HG03025 (cell line): ENCODE measurements around the gene ARHGAP21.

Experiments
- ATAC-seq: cut with Tn5 transposase; IDR thresholded peaks from one replicate; pipeline ENCODE4 v1.9.1; 2021; ENCODE audit warnings: mild to moderate bottlenecking, moderate library complexity; ENCODE audit not compliant: unreplicated experiment, low FRiP score

The ARHGAP21 gene

DNA sequence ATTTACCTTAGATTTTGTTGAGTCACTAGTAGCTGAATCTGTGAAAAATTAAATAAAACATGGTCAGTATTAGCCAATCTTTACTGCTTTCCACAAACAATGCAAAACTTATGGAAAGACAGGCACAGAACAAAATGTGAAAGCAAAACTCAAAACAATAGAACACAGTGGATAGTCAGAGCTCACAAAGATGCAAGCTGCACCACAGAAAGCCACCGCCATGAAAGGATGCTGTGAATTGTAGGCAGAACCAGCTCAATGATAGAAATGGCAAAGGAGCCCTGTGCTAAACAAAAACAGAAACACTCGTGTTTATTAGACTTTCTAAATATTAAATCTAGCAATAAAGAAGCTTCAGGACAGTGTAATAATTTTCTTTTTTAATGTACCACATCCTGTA lies 134.4 kb downstream of the ARHGAP21 start:
- ATAC-seq: no peak

DNA sequence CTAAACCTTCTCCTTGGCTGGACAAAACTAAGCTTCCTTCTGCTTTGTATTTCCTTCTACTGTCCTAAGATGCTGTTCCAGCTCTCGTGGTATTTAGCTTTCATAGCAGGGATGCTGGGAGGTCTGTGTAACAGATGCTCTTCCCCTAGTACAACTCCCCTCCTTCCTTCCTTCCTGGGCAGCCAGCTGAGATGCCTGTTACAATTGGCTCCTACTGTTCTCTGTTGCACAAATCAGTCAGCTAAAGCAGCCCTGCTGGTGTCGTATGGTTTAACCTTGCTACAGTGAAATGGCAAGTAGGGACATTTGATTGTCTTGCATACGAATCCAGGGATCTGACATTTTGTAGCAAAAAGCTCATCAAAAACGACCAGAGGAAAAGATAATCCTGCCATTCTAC lies 143.8 kb downstream of the ARHGAP21 start:
- no peak for ATAC-seq

DNA sequence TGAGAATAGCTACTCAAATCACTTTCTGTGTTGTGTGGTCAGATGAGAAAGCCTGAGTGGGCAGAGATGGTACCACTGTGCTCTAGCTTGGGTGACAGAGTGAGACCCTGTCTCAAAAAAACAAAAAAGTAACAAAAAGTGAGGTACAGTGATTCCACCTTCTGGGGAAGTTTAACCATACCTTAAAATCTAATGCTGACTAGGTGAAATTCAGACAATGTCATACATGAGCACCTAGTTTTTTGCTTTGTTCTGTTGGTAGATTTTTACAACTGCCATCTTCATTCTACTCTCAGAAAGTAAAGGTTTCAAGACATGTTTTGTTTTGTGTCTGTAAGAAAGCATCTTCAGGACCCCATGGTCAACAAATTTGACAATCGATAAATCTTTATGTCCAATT lies 144.2 kb downstream of the ARHGAP21 start:
- no peak for ATAC-seq

DNA sequence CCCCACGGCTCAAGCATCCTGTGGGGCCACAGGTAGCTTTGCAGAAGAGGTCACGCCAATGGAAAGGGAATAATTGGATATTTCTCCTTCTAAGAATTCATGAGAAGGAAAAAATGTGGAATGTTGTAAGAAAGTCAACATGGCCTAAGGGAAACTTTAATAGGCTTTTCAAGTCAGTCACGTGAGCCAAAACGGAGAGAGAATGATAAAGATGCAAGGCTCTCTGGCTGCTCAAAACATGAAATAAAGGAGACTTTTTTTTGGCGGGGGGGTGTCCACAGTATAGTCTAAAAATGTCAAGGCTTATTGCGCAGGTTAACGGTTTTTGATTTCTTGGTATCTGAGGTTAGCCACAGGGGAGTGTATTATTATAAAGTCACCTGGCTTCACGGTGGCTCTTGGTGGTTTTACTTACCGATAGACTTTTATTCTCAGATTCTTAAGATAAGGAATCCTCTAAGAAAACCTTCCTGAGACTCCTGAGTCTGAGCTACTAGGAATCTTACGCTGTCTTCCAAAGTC lies 148.1 kb downstream of the ARHGAP21 start:
- no peak for ATAC-seq

DNA sequence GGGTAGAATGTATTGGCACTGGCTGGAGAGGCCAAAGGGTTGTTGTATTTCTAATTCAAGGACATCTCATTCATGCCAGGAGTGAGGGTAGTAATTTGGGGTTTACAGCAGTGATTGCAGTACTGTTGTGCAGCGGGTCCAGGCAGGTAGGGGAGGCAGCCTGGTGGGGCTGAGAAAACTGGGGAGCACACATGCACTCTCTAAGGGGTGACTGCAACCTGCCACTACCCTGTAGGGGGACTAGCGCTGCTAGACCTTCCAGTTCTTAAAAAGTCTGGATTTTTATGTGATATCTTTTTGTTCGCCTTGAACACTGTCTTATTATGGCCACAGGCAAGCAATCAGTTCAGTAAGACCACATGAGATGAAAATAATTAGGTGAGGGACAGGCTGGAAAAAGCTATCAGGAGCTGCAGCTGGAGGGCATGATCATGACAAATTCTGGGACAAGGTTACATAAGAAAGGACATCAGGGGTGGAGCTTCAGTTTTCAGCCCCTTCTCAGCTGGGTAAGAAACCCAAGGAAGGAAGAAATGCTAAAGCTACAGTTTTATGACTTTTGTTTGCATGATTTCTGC lies 149.0 kb downstream of the ARHGAP21 start:
- ATAC-seq: no peak

DNA sequence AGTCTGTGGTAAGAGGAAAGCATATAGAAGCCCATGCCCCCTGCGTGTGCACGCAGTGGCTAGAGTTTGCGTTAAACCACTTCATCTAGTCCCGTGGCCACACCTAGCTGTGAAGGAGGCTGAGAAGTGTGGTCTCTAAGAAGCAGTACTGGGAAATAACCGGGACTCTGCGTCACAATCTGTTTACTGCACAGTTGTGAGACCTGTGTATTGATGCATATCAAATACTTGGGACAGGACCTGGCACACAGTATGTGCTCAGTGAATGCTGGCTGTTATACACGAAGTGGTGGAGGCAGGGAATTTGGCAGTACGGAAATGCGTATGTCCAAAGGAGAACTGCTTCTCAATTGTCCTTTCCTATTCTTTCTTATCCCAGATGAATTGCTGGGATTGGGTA lies 149.5 kb downstream of the ARHGAP21 start:
- ATAC-seq: no peak

DNA sequence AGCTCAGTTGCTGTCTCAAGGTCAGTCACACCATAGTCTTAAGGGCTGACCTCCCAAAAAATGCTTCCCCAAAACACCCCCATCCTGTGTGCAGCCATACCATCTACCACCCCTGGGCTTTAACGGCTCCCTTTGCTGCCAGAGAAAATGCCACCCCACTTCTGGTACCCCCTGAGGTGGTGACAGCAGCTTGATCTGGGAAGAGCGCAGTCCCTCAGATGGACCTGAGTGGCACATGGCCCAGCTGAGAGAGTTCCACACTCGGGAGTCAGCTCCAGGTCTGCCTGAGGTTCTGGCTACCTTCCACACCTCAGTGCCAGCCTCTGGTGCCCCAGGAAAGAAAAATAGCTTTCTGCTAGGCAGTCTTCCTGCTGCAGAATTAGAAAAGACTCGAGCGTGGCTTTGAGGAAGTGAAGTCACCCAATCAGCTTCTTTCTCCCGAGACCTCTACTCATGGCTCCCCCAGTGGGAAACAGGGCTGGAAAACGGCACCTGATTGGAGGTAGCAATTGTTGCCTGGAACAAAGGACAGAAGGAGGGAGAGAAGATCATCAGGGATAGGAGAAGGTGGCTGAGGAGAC lies 151.7 kb downstream of the ARHGAP21 start:
- ATAC-seq: no peak

DNA sequence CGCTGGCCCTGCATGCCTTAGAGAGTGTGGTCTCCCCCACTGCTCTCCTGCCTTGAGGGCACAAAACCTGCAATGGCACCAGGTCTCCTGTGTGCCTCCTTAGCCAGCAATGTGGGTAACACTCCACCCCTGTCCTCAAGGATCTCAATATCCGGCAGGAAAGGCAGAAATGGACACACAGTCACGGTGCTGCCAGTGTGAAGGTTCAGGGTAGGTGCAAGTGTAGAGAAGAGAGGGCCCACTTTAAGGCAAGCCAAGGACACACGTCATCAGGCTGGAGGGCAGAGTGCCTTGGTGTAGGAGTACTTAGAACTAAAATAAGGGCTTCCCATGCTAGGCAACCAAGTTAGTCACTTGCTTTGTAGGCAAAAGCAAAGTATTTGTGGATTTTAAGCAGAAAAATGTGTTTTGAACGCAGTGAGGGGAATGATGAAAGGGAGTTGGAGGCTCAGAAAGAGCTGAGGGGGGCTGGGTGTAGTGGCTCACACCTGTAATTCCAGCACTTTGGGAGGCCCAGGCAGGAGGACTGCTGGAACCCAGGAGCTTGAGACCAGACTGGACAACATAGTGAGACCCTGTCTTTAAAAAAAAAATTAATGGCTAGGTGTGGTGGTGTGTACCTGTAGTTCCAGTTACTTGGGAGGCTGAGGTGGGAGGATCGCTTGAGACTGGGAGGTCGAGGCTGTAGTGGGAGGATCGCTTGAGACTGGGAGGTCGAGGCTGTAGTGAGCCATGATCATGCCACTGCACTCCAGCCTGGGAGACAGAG lies 152.8 kb downstream of the ARHGAP21 start:
- no peak for ATAC-seq

DNA sequence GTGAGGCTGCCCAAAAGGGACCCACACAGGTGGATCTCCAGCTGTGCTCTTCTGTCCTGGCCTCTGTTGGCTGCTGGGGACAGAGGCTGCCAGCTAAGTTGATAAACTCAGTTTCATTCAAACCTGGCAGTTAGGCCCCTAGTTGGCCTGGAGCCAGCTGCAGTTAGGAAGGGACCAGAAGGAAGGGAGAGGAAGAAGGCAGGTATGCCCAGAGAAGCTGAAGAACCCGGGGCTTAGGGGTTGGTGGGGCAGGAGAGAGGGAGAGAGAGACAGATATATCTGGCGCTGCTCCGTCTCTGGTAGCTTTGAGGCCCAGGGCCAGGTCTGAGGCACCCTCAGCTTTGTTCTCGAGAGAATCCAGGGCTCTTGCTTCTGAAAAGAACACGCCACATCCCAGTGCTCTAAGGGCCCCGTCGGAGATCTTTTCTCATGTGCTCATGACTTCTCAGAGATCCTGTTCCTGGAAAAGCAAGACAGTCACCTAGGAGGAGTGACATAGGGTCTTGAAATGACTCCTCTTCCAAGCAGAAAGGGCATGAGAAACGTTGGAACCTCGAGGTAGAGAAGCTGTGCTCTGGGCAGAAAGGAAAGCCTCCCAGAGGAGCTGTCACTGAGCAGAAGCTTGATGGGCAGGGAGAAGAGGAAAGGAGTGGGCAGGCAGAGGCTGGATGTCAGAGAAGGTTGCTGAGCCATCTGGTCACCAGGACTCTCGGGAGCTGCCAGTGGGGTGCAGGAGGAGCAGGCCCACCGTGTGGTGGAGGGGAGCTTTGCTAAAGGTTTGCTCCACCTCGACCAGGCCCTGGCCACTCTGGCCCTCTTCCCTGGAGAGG lies 153.6 kb downstream of the ARHGAP21 start:
- ATAC-seq: no peak

DNA sequence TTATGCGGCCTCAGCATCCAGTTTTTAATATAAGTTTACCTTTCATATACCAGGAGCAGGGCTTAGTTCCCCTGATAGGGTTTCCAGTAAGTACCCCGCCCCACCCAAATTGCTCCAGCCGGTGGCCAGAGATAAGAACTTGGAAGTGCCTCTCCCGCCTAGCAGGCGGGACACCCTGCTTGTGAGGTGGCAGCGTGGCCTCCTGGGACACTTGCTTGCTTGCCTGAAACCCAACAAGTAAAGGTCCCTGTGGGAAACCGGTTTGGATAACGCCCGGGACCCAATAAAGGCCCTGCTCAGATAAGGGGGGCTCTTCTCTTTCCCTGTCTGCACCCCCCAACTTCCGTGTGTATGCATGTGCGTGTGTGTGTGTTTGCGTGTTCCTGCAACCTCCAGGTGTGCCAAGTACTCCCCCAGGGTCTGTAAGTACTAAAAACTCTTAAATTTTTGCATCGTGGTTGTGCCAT lies 154.3 kb downstream of the ARHGAP21 start:
- ATAC-seq: no peak

DNA sequence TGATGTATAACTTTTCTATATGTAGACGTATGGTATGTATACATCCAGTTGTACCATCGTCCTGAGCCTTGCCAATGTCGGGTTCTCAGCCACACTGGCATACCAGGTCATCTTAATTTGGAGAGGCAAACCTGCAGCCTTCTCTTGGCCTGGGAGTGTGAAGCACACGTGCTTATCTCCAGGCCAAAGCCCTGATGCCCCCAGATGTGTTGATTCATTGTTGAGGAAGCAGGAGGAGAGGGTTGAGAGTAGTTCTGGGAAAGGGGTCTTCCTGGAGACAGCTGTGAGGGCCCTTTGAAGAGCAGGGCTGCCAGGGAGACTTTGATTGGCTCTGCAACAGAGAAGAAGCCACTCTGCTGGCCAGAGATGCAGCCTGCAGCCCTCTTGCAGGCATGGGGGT lies 155.6 kb downstream of the ARHGAP21 start:
- ATAC-seq: no peak

DNA sequence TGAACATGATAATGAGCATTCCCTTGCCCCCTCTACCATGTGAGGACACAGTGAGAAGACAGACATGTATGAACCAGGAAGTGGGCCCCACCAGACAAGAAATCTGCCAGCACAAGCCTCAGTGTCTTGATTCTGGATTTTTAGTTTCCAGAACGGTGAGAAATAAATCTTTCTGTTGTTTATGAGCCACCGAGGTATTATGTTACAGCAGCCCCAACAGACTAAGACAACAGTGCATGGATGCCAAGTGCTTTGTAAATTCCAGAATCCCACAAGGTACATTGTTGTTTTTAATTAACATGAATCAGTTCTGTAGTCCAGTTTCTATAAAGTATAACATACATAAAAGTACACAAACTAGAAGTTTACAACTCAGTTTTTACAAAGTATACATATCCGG lies 162.2 kb downstream of the ARHGAP21 start:
- ATAC-seq: no peak

DNA sequence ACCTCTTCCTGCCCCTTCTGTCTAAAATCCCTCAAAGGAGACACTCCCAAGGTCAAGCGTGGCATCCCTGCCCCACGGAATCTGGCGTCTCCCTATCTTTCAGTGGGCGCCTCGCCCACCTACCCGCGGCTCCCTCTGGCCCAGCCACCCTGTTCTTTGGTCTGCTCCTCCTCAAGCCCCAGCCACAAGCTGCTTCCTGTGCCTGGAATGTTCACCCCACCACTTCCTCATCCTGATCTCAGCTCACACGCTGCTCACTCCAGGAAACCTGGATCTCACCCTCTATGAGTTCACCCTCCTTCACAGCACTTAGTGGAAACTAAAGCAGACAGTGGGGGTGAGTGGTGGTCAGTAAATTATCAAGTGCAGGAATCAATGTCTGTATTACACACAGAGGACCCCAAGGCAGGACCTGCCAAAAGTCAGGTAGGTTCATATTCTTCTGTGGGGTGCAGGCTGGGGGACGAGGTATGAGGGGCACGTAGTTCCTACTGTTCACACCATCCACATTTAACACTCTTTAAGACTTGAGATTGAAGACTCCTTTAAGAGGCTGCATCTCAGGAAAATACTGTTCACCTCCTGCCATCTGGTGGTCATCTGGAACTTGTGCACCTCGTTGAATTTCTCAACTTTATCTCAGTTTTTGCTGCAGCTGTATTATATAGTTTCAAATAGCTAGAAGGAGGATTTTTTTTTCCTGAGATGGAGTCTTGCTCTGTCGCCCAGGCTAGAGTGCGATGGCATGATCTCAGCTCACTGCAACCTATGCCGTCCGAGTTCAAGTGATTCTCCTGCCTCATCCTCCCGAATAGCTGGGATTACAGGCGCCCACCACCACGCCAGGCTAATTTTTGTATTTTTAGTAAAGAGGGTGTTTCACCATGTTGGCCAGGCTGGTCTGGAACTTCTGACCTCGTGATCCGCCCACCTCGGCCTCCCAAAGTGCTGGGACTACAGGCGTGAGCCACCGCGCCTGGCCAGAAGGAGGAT lies 166.6 kb downstream of the ARHGAP21 start:
- ATAC-seq: no peak

DNA sequence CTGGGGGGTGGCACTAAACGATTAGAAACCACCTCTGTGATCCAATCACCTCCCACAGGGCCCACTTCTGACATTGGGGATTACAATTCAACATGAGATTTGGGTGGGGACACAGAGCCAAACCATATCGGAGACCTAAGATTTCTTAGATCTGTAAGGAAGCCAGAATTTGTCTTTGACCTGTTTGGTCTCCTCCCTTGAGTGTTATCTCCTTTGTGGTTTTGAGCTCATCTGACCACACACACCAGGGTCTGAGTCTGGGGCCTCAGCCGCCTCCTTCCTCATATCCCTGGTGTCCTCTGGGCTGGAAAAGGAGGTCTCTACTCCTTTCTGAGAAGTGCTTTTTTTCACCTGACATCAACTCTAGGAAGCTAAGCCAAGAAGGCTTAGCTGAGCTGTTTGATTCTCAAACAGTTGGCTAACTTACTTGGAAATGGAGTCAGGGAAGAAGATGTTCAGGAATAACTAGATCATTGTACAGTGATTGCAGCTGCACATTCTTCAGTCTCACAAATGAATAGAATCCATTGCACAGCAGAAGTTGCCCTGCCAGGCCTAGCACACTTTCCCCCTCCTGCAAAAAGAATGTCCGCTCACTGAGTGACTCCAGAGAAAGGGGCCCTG lies 167.4 kb downstream of the ARHGAP21 start:
- no peak for ATAC-seq

DNA sequence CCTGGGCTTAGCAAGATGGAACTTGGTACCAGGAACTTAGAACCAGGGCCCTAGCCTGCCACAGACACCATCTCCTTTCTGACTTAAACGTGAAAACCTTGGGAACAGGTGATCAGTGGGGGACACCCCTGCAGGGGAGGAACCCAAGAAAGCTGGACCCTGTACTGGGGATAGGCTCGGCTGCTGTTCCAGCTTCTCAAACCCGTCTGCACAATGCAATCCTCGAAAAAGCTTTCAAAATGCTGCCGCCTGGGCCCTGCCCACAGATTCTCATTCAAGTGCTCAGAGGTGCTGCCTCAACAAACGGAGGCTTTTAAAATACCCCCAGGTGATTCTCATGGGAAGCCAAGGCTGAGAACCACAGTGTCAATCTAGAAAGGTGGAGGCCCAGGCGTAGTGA lies 169.7 kb downstream of the ARHGAP21 start:
- no peak for ATAC-seq

DNA sequence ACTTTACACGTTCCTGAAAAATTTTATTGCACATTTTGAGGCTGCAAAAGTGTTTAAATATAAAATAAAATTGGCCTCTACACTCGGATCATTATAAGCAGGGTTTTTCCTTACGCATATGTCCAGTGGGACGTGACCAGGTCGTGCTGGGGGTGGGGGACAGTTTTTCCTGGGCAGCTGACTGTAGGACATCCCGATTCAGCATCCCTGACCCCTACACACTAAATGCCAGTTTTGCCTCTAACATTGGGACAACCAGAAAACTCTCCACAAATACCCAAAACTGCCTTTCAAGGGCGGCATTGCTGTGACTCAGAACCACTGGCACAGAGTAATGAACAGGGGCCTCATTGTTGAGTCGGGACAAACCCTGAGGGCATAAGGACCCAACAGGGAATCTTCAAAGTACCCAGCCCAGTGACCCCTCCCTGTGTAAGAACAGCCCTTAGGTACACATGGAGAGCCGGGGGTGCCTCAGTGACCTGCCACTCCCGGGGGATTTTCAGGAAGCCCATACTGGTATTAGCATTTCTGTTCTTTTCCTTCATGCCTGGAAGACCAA lies 170.6 kb downstream of the ARHGAP21 start:
- ATAC-seq: no peak

DNA sequence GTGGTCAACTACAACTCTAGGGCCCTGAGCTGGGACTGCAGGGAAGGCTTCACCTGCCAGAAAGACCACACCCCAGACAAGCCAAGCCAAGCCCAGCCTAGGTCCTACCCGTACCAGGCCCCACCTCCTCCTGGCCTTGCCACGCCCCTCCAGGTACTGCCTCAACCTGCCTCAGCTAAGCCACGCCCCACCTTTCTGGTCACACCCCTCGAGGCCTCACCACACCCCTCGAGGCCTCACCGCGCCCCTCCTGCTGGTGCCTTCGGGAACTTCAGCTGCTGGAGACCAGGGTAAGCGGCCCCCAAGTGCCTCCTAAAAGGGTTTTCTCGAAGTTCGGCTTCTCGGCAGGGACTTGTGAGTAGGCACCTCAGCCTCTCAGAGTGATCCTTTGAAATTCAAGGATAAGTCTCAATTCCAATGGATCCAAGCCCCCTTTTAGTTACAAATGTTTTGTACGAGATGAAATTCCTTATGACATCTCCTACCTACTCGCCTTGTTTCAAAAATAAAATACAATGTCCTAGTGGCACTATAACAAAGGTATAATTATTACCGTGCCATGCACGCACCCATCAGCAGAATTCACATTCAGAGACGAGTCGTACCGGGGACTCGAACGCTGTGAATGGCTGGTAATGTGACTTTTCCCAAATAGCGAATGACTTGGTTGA lies 171.2 kb downstream of the ARHGAP21 start:
- no peak for ATAC-seq

DNA sequence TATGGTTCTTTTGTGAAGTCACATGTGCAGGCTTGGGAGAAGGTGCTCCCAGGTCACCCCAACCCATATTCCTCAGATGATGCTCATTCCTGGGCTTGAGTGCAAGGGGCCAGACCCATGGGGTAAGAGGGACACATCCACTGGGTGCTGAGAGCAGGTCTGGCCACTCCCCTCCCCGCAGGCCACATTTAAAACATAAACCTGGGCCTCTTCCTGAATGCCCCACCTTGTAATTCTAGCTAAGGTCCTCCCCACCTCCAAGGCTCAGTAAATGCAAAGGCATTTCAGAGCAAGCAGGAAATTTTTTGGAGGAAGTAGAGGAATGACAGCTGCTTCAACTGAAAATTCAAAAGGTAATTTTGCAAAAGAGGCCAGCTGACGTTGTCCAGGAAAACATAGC lies 172.5 kb downstream of the ARHGAP21 start:
- ATAC-seq: no peak
